B cell (primary cell): ENCODE measurements around the gene PHOSPHO1. TPM values are rescaled to one million over a fixed set of nuclear protein-coding genes. Genes with fewer than 3 reads are reported as not detected.

ENCODE experiments used
- ATAC-seq: fragments of 200-7000 bp; cut with Tn5 transposase; one replicate; pipeline ENCODE4 v1.10.0; 2021; ENCODE audit warnings: low read depth, mild to moderate bottlenecking, moderate number of reproducible peaks, moderate library complexity
- CTCF ChIA-PET: fragments of 350-600 bp; sonication (Branson Sonifier 250); formaldehyde crosslinking; loops from one replicate; lab custom pipeline; 2021; ENCODE audit warnings: antibody characterized with exemption, inconsistent platforms; lab: Charles Lee
- POLR2A ChIA-PET: fragments of 350-600 bp; sonication (Branson Sonifier 250); formaldehyde crosslinking; loops from one replicate; lab custom pipeline; 2021; ENCODE audit warnings: antibody characterized with exemption; lab: Charles Lee
- DNase-seq: peaks from one replicate; pipeline ENCODE4 v3.0.0; 2013
- H2AFZ ChIP-seq: 2 replicates; pipeline ENCODE4 v1.6.1; 2012; ENCODE audit warnings: mild to moderate bottlenecking, low read depth, low read length; ENCODE audit not compliant: insufficient read depth, poor library complexity, severe bottlenecking
- H3K27ac ChIP-seq, 2 donors: 1 replicate in 1 of 2; 2 replicates in 1 of 2; pipeline ENCODE4 v1.5.1; 2012 to 2013; ENCODE audit warnings: low read length in 2 of 2, mild to moderate bottlenecking in 2 of 2, moderate library complexity in 1 of 2
- H3K27me3 ChIP-seq, 4 experiments: fragments of 200-600 bp in 1 of 4; sonication (generic) in 1 of 4; replicated peaks in 1 of 4; 1 replicate in 2 of 4; 2 replicates in 2 of 4; pipeline versions ENCODE4 v1.6.1 to v1.7.0; 2013 to 2016; ENCODE audit warnings: low read length in 3 of 4, mild to moderate bottlenecking in 2 of 4, mixed read lengths in 1 of 4, moderate library complexity in 1 of 4; ENCODE audit not compliant: insufficient read depth in 4 of 4, control insufficient read depth in 3 of 4; ENCODE audit errors: control extremely low read depth in 1 of 4
- H3K36me3 ChIP-seq, 2 experiments: replicated peaks in 1 of 2; 1 replicate in 1 of 2; 2 replicates in 1 of 2; pipeline versions ENCODE4 v1.6.1 to v1.7.1; 2013; ENCODE audit warnings: low read length in 1 of 2; ENCODE audit not compliant: insufficient read depth in 2 of 2, control insufficient read depth in 1 of 2; ENCODE audit errors: control extremely low read depth in 1 of 2, extremely low read depth in 1 of 2
- H3K4me1 ChIP-seq, 2 donors: fragments of 200-600 bp in 1 of 2; sonication (generic) in 1 of 2; 1 replicate in 1 of 2; 2 replicates in 1 of 2; pipeline versions ENCODE4 v1.5.1 to v1.6.1; 2013 to 2017; ENCODE audit warnings: low read length in 2 of 2; ENCODE audit not compliant: control insufficient read depth in 2 of 2, insufficient read depth in 2 of 2
- H3K4me2 ChIP-seq: replicated peaks from 2 replicates; pipeline ENCODE3; 2012; ENCODE audit warnings: mild to moderate bottlenecking, low read depth, low read length; ENCODE audit not compliant: poor library complexity, severe bottlenecking
- H3K4me3 ChIP-seq, 5 experiments: fragments of 200-600 bp in 1 of 5; sonication (generic) in 1 of 5; 1 replicate in 3 of 5; 2 replicates in 2 of 5; pipeline versions ENCODE4 v1.5.1 to v1.7.0; 2011 to 2016; ENCODE audit warnings: low read length in 4 of 5, mild to moderate bottlenecking in 4 of 5, low read depth in 2 of 5, control low read depth in 1 of 5, moderate library complexity in 1 of 5; ENCODE audit not compliant: insufficient read depth in 1 of 5; ENCODE audit errors: control extremely low read depth in 1 of 5, extremely low read depth in 1 of 5
- H3K79me2 ChIP-seq: fragments of 200-600 bp; sonication (generic); one replicate; pipeline ENCODE4 v1.6.0; 2016; ENCODE audit warnings: low read length; ENCODE audit not compliant: control insufficient read depth, insufficient read depth
- H3K9ac ChIP-seq: fragments of 200-600 bp; sonication (generic); 2 replicates; pipeline ENCODE4 v1.6.1; 2017; ENCODE audit warnings: mild to moderate bottlenecking, low read length, moderate library complexity
- H3K9me3 ChIP-seq, 3 donors: one replicate each; pipeline versions ENCODE4 v1.6.1 to v1.7.1; 2013; ENCODE audit warnings: low read length in 2 of 3; ENCODE audit not compliant: control insufficient read depth in 2 of 3, insufficient read depth in 1 of 3; ENCODE audit errors: control extremely low read depth in 1 of 3
- H4K20me1 ChIP-seq: 2 replicates; pipeline ENCODE4 v1.6.0; 2012; ENCODE audit warnings: mild to moderate bottlenecking, low read length; ENCODE audit not compliant: insufficient read depth, control insufficient read depth, poor library complexity, severe bottlenecking
- H3K27ac Mint-ChIP-seq: one replicate; pipeline ENCODE4 v1.8.0; 2021; ENCODE audit warnings: mixed read lengths
- H3K27me3 Mint-ChIP-seq: one replicate; pipeline ENCODE4 v1.8.0; 2021; ENCODE audit warnings: mixed read lengths
- H3K4me1 Mint-ChIP-seq: one replicate; pipeline ENCODE4 v1.8.0; 2021; ENCODE audit warnings: mixed read lengths
- H3K4me3 Mint-ChIP-seq: one replicate; pipeline ENCODE4 v1.8.0; 2021; ENCODE audit warnings: mixed read lengths
- H3K9me3 Mint-ChIP-seq: one replicate; pipeline ENCODE4 v1.8.0; 2022; ENCODE audit warnings: mixed read lengths; ENCODE audit not compliant: insufficient read depth
- EZH2 ChIP-seq: IDR thresholded peaks from 2 replicates; pipeline ENCODE4 v1.6.1; 2012; ENCODE audit warnings: borderline replicate concordance, low read depth, mild to moderate bottlenecking, moderate library complexity, low read length; ENCODE audit not compliant: insufficient read depth, poor library complexity, severe bottlenecking
- WGBS: methylation state at CpG from one replicate; pipeline ENCODE4 v1.1.5; 2013; ENCODE audit warnings: missing lambda C conversion rate; ENCODE audit not compliant: insufficient coverage; 5-methylcytosine and 5-hydroxymethylcytosine counted together
- intact Hi-C: fragments of 100-400 bp; cut with micrococcal nuclease; formaldehyde crosslinking; loops from one replicate; pipeline ENCODE4 v1.10.0; 2022
- polyA plus RNA-seq: library from polyadenylated mRNA; depleted of rRNA; stranded (reverse); fragments of >200 nt; gene quantifications from 2 replicates; pipeline ENCODE4 v1.2.3, GENCODE V29; 2012
- total RNA-seq, 2 donors: library from RNA; stranded (reverse); fragments of 120-200 nt in 1 of 2; gene quantifications; 1 replicate in 1 of 2; 2 replicates in 1 of 2; pipeline versions ENCODE4 v1.2.3 to v1.2.4, GENCODE V29; 2013 to 2022
- TF ChIP-seq, protein P1 (sequence below): fragments of 200-600 bp; IDR thresholded peaks from one replicate; pipeline ENCODE4 v1.8.0; 2022; ENCODE audit warnings: antibody characterized with exemption, mild to moderate bottlenecking

Gene PHOSPHO1
- total and polyA plus RNA-seq, 2 donors (not counting 1 experiment from before 2014, with no cell fraction given): 0.15 TPM; not detected in 1

- intact Hi-C loops: no loop called here
- H3K27ac Mint-ChIP-seq: no peak overlapping the region
- Histone ChIP-seq H3K4me1 (peaks cover 0 to 4% of the 10 kb centered on the region in 2 donors), H3K27ac (no peak overlapping the region), H3K9ac (no peak overlapping the region), H3K79me2 (no peaks in the 10 kb centered on the region), H3K9me3 (peaks cover 0 to 25% (median 8%) of the 10 kb centered on the region in 3 donors), H3K27me3 (no peaks in the 10 kb centered on the region), H2AFZ (no peak overlapping the region), H4K20me1 (no peaks in the 10 kb centered on the region), H3K36me3 (no peaks in the 10 kb centered on the region), H3K4me2 (no peak overlapping the region), H3K4me3 (no peak overlapping the region)
- ChIA-PET CTCF (interaction anchor here (1.5 to 10.8 kb wide), 3 partner anchors 8 to 44 kb away, joined by 5 to 332 read pairs (median 7); partner anchors contain the start of gene PHOSPHO1), POLR2A (no interaction called here)
- DNase-seq (no peak), ATAC-seq (no peak)
- H3K4me1 Mint-ChIP-seq: peaks cover 2% of the 10 kb centered on the region
- no peak overlapping the region for H3K4me3 Mint-ChIP-seq
- no peaks in the 10 kb centered on the region for H3K27me3 Mint-ChIP-seq
- 95% methylated on average over 7 of the region's 7 CpGs for WGBS
- H3K9me3 Mint-ChIP-seq: peaks cover 3% of the 10 kb centered on the region
- TF ChIP-seq, protein P1, sequence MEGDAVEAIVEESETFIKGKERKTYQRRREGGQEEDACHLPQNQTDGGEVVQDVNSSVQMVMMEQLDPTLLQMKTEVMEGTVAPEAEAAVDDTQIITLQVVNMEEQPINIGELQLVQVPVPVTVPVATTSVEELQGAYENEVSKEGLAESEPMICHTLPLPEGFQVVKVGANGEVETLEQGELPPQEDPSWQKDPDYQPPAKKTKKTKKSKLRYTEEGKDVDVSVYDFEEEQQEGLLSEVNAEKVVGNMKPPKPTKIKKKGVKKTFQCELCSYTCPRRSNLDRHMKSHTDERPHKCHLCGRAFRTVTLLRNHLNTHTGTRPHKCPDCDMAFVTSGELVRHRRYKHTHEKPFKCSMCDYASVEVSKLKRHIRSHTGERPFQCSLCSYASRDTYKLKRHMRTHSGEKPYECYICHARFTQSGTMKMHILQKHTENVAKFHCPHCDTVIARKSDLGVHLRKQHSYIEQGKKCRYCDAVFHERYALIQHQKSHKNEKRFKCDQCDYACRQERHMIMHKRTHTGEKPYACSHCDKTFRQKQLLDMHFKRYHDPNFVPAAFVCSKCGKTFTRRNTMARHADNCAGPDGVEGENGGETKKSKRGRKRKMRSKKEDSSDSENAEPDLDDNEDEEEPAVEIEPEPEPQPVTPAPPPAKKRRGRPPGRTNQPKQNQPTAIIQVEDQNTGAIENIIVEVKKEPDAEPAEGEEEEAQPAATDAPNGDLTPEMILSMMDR: no peak
- TF ChIP-seq EZH2: no peak
Measured at GRCh38 chr17:49183801-49184200, 46.8 kb downstream of the PHOSPHO1 start.

DNA sequence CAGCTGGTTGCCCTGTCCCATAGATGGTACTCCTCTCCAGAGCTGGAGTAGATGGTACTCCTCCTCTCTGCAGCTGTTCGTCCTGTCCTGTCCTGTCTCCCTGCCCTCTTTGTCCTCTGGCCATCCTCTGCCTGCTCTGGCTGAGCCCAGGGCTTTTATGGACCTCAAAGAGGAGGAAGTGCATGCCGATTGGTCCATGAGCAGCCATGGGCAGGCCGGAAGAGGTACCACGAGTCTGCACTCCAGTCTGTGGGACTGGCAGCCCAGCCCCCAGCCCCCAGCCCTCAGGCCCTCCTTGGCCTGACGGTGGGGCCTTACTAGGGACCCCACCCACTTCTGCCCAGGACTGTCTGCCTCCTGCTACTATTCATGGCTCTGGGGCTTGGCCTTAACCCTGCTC is 47.2 kb downstream of the PHOSPHO1 start:
- no peak overlapping the region for H3K27ac Mint-ChIP-seq
- Histone ChIP-seq H3K4me2 (no peak overlapping the region), H3K4me1 (peaks cover 0 to 4% of the 10 kb centered on the region in 2 donors), H2AFZ (no peak overlapping the region), H3K79me2 (no peaks in the 10 kb centered on the region), H3K9me3 (peaks cover 0 to 25% (median 8%) of the 10 kb centered on the region in 3 donors), H3K4me3 (no peak overlapping the region), H3K9ac (no peak overlapping the region), H4K20me1 (no peaks in the 10 kb centered on the region), H3K36me3 (no peaks in the 10 kb centered on the region), H3K27me3 (no peaks in the 10 kb centered on the region), H3K27ac (no peak overlapping the region)
- ChIA-PET POLR2A (no interaction called here), CTCF (interaction anchor here (1.5 to 10.8 kb wide), 3 partner anchors 9 to 45 kb away, joined by 5 to 332 read pairs (median 7); partner anchors contain the start of gene PHOSPHO1)
- DNase-seq (no peak), ATAC-seq (no peak)
- TF ChIP-seq EZH2: no peak
- TF ChIP-seq, protein P1: no peak
- H3K4me1 Mint-ChIP-seq: peaks cover 2% of the 10 kb centered on the region
- 85% methylated on average over 5 of the region's 5 CpGs for WGBS
- intact Hi-C loops: no loop called here
- H3K27me3 Mint-ChIP-seq: no peaks in the 10 kb centered on the region
- H3K4me3 Mint-ChIP-seq: no peak overlapping the region
- peaks cover 3% of the 10 kb centered on the region for H3K9me3 Mint-ChIP-seq
